GM19455 (cell line): ENCODE data around the gene ZBTB40.

Experiments
- ATAC-seq: cut with Tn5 transposase; IDR thresholded peaks from one replicate; pipeline ENCODE4 v1.9.1; 2021; ENCODE audit not compliant: unreplicated experiment

Gene ZBTB40

GRCh38 chr1:22500058-22500457, 48.4 kb downstream of the ZBTB40 start:
- no peak for ATAC-seq

- no peak for ATAC-seq
Observed at GRCh38 chr1:22500471-22500870, 48.8 kb downstream of the ZBTB40 start.

DNA sequence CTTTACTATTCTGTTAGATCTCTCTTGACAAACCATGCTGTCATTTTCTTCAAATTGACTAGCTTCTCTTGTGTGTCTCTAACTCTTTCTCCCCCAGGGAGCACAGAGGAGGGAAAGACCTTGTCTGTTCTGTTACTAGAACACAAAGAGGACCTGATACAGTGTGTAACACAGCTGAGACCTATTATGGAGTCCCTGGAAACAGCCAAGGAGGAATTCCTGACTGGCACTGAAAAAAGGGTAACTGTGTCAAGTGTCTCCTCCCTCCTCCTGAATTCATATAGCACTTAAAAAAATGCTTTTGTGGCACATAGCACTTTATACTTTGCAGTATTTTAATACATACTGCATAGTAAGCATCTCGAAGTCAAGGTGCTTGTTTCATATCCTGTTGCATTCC, 50.6 kb downstream of the ZBTB40 start:
- no peak for ATAC-seq

DNA sequence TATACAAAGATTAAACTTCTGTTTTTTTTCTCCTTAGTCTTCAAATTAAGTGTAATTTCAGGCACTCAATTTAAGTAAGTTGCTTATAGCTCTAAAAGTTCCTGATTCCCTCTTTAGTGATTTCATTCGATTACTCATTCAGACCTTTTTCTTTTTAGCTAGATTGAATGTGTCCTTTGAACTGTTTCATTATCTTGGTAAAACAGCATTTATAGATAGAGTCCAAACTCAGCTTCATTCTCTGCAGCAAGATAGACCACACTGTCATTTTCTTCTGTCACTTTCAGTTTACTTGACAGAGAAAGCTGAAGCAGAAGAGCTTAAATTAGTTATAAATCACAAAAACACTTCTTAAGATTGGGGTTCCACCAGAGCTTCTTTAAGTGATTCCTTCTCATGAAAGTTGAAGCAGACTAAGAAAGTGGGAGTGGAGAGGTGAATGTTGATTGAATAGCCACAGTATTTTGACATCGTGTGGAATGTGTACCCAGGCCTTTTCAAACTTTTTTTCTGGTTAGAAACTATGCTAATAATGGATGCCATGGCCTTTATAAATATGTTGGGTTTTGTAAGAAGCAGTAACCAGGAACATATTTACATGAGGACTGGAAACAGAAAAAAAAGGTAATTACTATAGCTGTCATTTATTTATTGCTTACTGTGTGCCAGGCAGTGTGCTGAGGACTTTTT, 52.2 kb downstream of the ZBTB40 start:
- no peak for ATAC-seq

- ATAC-seq, result no peak
Observed at GRCh38 chr1:22506130-22506692, 54.6 kb downstream of the ZBTB40 start.

DNA sequence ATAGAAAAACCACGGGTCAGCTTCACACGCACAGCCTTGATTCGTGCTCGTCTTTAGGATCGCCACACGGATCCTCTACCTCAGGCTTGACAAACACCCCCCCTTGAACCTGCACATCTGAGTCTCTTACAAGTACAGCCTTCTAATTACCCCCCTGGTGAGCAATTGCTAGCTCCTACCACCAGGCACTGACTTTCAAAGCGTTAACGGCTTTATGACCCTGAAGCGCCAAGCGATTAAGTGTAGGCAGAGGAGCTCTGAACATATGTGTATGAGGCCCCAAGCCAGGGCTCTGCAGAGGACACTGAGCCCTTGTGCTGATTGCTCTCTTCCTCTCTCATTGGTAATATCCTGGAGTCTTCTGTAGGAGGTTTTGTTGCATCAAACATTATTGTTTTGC, 55.9 kb downstream of the ZBTB40 start:
- ATAC-seq, result no peak

- ATAC-seq, result no peak
Observed at GRCh38 chr1:22508329-22508728, 56.7 kb downstream of the ZBTB40 start.

DNA sequence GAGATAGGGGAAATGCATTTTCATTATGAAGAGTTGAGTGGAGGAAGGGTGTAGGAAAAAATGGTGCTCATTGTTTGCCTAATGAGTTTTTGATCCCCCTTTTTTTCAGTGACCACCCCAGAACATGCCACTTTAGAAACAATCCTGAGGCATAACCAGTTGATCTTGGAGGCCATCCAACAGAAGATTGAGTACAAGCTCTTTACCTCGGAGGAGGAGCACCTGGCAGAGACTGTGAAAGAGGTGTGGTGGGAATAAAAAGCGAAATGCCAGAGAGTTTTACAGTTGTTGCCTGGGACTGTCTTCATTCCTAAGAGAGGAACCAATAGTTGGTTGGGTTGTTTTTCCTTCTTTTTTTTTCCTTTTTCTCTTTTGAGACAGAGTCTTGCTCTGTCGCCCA, 57.3 kb downstream of the ZBTB40 start:
- no peak for ATAC-seq

DNA sequence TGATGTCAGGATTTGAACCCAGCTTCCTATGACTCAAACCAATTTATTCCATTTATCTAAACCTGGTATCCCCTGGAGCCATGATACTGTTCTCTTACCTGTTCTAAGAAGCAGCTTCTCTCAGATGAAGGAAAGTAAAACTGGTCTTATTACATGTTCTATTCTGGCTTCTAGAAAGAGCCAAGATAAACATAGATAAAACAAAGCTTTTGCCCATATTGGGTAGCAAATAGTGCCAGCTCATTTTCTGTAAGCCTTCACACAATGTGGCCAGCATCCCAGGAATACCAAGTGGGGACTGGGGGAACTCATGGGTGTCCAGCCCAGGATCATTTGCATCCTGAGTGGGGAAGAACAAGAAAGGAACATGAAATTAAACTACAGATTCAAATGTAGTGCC, 58.2 kb downstream of the ZBTB40 start:
- ATAC-seq, result no peak

DNA sequence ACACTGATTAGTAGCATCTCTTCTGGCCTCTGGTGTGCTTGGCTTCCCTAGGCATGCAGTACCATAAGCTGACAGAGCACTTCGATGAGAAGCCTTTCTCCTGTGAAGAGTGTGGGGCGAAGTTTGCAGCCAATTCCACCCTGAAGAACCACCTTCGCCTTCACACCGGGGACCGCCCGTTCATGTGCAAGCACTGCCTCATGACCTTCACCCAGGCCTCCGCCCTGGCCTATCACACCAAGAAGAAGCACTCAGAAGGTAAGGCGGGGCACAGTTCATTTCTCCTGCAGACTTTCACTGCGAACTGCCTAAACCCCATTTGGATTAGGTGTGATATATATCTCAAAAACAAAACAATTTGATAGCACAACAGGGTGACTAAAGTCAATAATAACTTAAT, 61.2 kb downstream of the ZBTB40 start:
- no peak for ATAC-seq

- no peak for ATAC-seq
Observed at GRCh38 chr1:22516906-22517571, 65.4 kb downstream of the ZBTB40 start.

GRCh38 chr1:22517956-22518355, 66.3 kb downstream of the ZBTB40 start:
- ATAC-seq, result no peak

GRCh38 chr1:22518379-22518778, 66.7 kb downstream of the ZBTB40 start:
- ATAC-seq, result no peak

DNA sequence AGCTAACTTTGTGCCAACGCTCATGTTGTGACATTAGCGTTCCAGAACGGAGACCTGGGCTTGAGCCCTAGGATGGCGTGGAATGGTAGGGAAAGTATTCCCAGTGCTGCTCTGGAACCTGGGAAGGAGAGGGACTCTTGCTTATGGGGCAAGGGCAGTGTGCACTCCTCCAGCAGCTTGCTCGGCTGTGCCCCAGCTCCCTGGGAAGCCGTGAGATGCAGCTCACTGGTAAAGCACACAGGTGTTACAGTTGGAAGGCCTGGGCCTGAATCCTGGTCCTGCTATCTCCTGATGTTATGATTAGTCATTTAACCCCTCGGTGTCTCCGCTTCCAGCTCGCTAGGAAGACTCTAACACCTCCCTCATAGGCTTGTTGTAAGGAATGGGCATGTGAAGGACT, 69.2 kb downstream of the ZBTB40 start:
- ATAC-seq, result no peak

- ATAC-seq, result no peak
Observed at GRCh38 chr1:22521692-22522091, 70.0 kb downstream of the ZBTB40 start.

GRCh38 chr1:22522221-22522743, 70.6 kb downstream of the ZBTB40 start:
- no peak for ATAC-seq

DNA sequence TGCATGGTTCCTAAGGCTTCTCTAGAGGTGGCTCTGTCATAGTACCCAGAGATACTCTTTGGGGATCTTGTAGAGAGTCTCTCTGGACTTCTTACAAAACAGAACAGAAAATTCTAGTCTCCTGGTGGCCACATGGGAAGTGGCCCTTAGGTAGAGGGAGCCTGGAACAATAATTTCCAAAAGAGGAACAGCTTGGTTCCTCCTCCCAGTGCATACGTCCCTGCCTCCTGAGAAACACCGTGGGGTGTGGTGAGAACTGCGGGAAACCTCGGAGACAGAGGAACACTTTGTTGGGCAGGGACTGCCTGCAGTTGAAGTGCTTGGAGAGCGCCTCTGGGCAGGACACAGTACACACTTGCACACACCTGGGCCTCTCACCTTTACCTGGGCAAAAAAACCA, 72.8 kb downstream of the ZBTB40 start:
- ATAC-seq, result no peak

GRCh38 chr1:22525211-22525610, 73.6 kb downstream of the ZBTB40 start:
- no peak for ATAC-seq

- no peak for ATAC-seq
Observed at GRCh38 chr1:22525646-22526045, 74.0 kb downstream of the ZBTB40 start.

- no peak for ATAC-seq
Observed at GRCh38 chr1:22526098-22526497, 74.4 kb downstream of the ZBTB40 start.

GRCh38 chr1:22526677-22527076, 75.0 kb downstream of the ZBTB40 start:
- ATAC-seq, result no peak

DNA sequence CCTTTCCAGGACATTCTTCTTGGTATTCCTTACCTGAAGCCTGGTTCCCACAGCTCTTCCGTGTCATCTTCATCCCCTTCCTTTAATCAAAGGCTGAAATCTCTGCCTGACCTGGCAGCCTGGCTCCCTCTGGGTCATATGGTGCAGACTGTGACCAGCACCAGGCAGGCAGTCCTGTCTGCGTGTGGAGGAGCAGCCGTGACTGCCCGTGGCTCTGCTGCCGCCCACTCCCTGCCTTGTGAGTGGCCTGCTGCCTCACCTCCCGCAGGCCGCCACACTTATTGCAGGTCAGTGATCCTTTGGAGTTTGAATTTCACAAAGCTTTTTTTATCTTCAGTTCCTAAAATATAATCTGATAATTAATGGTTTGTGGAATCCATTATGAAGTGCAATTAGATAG, 75.5 kb downstream of the ZBTB40 start:
- no peak for ATAC-seq
